ENCODE results near the gene IL11RA.

Gene IL11RA

DNA sequence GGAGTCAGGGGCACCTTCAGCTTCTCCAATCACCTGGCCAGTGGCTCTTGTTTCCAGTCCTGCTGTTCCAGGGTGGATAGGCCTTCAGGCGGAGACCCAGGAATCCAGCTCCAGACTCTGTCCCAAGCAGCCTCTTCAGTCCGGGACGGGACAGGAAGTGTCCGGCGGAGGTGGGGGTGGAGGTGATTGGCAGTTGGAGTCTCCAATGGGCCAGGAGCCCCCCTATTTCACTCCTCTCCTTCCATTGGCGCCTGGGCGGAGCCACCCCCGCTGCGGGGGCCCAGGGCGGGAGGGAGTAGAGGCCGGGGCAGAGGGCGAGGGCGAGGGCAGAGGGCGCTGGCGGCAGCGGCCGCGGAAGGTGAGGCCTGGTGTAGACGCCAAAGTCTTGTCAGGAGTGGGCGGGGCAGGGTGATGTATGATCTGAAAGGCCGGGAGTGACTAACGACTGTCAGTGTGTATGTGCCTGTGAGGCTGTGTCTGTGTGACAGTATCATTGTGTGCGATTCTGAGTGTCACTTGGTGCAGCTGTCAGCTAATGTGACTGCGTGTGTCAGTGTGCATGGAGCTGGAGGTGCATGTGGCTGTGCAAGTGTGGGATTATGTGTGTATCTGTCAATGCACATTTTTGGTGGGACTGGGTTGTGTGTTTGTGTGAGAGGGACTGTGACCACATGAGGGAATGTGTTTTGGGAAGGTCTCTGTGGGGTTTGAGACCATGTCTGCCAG, at the start of gene IL11RA:
TSS of gene IL11RA (plus strand) at position 310 of the 726 bp plus-strand sequence. CDS start 3,033 bp downstream, outside the sequence.
- DNase-seq (ENCODE audit: low read depth in 2 of 2), result no peak

DNA sequence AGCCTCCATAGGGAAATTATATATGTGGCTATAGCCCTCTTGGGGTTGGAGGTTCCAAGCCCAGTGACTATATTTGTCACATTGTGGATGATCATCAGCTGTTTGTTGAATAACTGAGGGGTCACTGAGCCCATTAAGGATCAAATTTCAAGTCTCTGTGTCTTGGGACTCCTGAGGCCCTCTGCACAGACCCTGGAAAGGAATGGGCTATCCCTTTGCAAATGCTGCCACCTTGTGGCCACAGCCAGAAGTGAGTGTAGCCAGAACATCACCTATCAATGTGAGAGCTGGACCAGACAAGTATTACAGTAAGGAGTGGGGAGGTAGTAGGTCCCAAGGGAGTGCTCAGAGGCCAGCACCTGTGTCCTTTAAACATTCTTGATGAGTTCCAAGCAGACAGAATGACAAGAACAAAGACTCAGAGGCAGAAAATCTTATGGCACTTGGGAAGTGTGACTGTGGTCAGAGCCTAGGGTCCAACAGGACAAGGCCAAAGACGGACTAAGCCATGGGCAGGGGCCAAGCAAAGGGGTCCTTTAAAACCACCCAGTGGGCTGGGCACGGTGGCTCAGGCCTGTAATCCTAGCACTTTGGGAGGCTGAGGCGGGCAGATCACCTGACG, 48.3 kb upstream of the IL11RA start:
- peak; percentile 59 to 73 for DNase-seq (ENCODE audit: low read depth in 2 of 2)

DNA sequence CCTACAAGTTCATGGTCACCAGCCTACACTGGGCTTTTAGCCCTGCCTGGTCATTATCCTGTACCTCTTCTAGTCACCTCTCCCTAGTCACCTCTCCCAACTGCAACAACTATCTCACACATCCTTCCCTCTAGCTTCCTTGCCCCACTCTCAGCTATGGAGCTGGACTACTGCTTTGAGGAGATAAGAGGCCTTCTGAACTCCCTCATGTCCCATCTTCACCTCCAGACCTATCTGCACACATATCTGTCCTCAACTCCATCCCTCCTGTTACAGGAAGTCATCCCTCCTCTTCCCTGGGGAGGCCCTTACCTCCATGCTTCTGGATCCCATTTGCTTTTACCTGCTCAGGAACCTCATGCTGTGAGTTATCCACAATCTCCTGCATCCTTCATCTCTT, 45.8 kb upstream of the IL11RA start:
- no peak for DNase-seq (ENCODE audit: low read depth in 2 of 2)

DNA sequence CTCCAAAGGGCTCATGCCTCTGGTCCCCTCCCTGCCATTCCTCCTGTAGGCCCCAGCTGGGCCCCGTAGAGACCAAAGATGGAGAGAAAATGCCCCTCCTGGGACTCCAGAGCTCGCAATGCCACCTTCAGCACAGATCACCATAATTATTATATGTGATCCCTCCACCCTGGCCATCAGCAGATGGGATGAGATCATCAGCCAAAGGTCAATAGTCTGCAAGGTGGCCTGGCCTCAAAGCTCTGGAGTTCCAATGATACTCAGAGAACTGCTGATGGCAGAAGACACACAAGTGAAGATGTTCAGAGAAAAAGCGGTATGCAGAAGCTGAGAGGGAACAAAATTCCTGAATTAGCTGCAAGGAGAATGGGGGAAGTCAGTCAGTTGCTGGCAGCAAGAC, 45.1 kb upstream of the IL11RA start:
- DNase-seq (ENCODE audit: low read depth in 2 of 2), result no peak

DNA sequence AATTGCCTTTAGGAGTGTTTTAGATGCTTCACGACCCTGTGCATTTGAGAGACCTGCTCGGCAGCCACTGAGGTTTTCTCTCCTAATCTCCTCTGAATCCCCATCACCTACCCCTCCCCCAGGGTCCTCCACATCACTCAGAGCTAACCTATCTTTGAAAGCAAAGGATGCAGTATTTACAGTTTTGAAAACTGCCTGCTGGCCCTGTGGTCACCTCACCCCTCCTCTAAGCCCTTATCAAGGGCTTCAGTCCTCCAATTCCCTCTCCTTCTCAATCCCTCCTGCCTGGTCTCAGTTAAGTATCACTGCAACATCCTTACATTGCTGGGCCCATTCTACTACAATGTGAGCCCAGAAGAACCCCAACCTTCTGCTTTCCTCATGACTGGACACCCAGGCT, 44.7 kb upstream of the IL11RA start:
- DNase-seq (ENCODE audit: low read depth in 2 of 2), result no peak

DNA sequence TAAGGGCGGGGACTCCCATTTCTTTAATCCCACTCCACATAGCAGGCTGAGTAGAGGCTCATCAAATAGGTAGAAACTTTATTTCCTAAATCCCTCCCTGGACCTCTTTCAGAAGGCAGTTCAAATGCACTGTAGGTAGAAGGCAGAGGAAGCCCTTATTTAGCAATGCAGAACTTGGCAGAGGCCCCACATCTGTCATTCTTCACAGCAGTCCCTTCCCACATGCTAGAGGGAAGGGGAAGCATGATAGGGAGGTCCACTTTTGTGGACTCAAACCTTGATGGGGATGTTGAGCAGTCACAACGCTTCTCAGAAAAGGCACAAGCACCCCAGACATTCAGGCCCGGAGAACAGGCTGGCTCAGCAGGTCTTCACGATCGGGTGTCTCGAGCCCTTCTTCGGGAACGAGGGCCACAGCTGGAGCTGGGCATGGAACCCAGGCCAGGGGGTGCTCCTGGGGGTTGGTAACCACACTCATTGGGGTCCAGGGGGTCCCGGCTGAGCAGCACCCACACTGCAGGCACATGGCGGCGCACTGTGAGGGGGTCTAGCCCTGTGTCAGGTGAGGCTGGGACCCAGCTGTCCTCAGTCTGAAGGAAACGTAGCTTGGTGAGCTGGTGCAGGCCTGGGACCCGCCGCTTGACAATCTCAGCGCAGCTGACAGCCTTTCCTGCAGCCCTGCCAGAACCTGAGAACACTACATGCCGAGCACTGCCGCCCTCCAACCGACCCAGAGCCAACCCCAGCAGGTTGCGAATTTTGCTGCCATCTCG, 41.4 kb upstream of the IL11RA start:
- DNase-seq (ENCODE audit: low read depth in 2 of 2), result no peak

DNA sequence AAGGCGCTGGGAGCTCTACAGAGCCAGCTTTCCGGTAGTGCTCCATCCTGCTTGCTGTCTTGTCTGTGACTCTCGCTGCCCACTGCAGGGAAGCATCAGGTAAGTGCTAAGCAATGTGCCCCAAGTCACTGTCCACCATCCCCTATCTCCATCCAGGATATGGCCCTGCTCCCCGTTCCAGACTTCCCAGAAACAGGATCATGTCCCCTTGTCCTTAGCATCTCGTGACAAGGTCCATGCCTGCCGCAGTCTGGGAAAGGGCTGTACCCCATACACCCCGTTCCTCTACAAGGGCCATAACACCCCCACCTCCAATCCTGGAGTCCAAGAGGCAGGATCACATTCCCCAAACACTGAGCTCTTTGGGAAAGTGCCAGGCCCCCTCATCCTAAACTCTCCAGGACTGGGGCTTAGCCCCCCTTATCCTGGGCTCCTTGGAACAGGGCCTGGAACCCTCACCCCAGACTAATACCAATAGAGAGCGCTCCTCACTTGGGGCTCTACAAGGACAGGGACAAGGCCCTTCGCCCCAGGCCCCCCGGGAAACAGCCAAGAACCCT, 40.7 kb upstream of the IL11RA start:
- DNase-seq (ENCODE audit: low read depth in 2 of 2), result no peak

DNA sequence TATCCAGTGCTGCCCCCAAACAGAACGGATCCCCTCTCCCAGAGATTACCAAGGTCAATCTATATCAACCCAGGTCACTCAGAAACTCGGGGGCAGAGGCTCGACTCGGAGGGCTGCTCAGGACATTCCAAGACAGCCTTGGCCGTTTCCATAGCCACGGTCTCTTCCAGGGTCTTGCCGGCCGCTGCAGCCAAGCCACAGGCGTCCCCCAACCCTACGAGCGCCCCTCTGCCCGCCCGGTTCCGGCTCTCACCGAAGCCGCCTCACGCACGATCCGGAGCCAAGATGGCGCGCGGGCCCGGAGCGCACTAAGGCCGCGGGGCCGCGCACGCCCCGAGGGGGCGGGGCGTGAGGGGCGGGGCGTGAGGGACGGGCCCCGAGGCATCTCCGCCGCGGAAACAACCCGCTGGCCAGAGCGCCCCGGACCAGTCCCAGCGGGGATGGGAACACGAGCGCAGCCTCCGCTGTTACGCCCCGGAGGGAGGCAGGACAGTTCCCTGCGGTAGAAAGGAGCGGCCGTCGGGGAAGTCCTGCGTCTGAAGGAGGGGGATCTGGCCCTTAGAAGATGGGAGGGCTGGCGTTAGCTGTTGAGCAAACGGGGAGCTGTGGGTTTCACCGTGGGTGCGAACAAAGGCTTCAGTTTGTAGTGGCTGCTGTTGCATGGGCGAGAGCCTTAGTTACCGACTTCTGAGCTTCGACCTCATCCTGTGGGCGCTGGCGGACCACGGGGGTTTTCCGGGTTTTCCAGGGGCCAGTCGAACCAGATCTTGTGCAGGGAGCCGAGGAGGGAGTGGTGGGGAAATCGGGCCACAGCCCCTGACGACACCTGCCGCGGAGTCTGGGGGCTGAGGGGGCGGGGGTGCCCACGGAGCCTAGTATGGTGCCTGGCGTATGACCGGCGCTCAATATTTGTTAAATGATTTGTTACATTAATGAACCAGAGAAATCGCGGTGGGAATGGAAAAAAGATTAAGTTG, 39.9 kb upstream of the IL11RA start, which contains the start of gene RPP25L:
TSS of gene RPP25L (minus strand) at position 287 of the 977 bp plus-strand sequence. CDS start 801 bp downstream, outside the sequence.
- peak; percentile 69 to 73 for DNase-seq (ENCODE audit: low read depth in 2 of 2)

DNA sequence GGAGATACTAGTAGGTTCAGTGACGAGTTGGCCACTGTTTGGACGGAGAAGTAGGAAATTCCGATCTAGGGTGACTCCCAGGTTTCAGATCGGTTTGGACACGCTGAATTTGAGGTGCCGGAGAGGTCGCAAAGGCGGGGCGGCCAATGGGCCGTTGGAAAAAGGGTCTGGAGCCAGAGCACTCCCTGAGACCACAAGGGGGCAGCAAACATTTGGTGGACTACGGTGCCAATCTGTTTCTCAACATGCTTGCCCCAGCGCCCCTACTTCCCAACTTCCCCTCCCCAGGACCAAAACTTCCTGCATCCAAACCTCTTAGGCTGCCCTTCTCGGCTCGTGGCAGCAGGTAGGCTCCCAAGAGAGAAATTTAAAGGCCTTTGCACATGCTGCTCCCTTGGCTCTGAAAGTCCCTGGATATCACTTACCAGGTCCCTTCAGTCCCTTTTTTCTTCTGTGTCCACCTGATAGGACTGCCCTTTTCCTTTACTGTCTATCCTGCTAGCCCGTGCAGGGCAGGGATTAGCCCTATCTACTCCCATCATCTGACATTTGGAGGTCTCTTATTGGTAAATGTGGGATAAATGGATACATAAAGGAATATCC, 39.1 kb upstream of the IL11RA start:
- DNase-seq (ENCODE audit: low read depth in 2 of 2), result peak in 1 of 2 donors; percentile 54

DNA sequence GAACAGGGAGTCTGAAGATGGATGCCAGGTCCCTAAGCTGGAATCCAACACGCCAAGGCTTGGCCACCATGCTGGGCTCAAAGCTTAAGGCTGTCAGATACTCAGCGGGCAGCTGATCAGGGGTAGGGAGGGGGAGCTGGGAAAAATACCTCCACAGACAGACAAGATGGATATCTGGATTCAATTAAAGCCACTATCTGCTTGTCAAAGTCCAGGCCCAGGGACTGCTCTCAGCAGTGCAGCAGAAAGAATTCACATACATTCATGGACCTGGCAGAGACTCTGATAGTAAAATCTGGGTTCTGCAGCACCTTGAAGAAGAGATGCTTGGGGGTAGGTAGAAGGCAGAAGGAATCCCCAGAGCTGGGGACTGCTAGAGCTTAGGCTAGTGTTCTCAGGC, 36.9 kb upstream of the IL11RA start:
- no peak for DNase-seq (ENCODE audit: low read depth in 2 of 2)

DNA sequence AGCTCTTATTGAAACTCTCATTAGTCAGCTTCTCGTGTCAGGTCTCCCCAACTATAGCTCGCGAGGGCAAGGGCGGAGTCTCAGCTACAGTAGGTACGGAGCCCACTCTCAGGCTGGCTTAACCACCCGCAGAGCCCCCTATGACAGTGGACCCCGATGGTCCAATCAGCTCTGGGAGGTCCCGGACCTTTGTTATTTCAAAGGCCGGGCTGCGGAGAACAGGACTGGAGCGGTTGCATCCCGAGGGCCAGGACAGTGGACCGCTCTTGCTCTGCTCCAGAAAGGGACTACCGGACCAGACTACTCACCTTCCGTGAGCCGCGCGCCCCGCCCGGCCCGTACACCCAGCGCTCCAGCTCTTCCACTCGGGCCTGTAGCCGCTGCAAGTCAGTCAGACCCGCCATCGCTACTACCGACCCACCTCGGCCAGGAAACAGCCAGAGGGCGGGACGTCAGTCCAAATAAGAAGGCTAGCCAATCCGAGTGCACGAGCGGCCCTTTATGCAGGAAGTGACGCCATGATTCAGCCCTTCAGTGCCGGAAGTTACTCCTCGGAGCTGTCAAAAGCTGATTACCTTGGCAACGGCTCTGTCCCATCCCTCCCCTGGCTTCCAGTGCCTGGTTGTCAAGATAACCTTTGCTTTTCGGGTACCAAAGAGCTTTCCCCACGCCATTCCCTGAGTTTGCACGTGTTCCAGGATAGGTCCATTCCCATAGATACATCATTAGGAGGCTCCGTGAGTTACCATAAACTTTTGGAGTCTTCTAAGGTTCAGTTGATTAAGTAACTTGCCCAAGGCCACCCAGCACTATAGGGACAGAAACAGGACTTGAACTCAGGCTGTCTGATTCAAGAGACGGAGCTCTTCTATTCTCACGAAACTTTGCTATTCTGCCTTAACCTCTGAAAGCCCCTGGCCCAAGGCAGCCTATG, 31.7 kb upstream of the IL11RA start, which contains the start of gene DCTN3:
TSS of gene DCTN3 (minus strand) at position 435 of the 934 bp plus-strand sequence. CDS start at position 404, 31 bp downstream.
- peak; percentile 73 to 80 for DNase-seq (ENCODE audit: low read depth in 2 of 2)

DNA sequence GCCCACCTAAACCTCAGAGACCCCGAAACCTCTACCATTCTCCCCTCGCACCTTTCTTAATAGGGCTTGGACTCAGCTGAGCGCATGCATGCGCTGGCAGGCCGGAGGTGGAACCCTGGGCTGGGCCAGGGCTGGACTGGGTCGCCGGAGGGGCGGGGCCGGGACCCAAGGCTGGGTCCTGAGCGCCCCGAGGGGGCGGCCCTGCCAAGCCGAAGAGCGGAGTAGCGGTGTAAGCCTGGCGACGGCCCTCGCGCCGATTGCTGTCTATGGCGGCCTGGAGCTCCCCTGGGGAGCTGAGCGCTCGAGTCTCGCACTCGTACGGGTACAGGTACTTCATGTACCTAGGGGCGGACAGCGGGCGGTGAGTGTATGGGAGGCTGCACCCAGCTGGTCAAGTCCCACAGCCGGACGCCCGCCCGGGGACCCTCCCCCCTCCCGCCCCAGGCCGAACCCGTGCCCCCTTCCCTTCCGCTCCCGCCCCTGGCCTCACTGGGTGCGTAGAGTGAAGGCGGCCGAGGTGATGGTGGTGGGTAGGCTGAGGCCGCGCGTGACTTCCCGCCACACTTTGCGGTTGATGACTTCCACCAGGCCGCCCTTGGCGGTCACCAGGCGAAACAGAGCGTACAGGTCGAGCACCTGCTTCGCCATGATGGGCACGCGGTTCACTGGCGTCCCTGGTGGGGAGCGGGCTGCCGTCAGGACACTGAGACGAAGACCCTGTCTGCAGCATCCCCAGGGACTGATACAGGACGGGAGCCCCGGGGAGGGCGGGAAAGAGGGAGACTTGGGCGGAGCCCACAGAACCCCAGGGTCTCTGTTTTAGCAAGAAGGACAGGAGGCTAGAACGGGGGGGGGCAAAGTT, 28.4 kb upstream of the IL11RA start:
- no peak for DNase-seq (ENCODE audit: low read depth in 2 of 2)

DNA sequence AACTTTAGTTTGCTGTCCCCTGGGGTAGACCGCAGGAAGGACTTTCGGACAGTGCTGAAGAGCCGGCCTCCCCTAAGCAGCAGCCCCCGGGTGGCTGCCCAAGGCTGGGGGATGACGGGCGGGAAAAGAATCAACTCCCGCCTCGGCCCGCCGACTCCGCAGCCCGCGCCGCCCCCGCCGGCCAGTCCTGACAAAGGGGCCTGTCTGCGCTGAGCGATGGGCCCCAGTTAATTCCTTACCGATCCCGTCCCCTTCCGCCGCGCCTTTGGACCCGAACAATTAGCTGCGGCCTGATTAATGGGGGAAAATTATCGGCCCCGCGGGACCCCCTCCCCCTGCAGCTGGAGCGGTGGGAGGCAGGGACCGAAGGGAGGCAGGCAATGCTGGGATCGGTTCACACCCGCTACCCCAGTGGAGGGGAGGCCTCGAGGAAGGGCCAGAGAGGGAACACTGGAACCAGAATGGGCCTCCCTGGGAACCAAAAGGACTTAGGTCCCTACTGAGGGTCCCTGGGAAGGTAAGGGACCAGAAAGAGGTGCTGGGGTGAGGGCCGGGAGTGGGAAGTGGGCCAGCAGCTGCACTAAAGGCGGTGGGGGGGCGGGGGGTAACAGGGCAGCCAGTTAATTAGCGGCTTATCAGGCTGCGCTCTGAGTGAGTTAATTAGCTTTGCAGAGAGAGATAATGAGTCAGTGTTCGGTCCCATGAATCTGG, 27.4 kb upstream of the IL11RA start:
- DNase-seq (ENCODE audit: low read depth in 2 of 2), result no peak

DNA sequence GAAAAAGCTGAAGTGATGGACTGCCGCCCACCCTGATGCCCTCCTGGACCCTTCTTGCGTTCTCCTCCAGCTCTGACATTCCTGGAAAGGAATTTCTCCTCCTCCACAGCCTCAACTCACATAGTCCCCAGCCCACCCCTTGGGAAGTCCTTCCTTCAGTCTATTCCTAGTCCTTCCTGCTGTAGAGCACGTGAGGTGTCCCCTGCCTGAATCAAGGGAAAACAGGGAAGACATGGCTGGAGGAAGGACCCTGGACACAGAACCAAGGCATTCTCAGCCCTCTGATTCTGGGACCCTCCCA, 26.8 kb upstream of the IL11RA start:
- no peak for DNase-seq (ENCODE audit: low read depth in 2 of 2)

DNA sequence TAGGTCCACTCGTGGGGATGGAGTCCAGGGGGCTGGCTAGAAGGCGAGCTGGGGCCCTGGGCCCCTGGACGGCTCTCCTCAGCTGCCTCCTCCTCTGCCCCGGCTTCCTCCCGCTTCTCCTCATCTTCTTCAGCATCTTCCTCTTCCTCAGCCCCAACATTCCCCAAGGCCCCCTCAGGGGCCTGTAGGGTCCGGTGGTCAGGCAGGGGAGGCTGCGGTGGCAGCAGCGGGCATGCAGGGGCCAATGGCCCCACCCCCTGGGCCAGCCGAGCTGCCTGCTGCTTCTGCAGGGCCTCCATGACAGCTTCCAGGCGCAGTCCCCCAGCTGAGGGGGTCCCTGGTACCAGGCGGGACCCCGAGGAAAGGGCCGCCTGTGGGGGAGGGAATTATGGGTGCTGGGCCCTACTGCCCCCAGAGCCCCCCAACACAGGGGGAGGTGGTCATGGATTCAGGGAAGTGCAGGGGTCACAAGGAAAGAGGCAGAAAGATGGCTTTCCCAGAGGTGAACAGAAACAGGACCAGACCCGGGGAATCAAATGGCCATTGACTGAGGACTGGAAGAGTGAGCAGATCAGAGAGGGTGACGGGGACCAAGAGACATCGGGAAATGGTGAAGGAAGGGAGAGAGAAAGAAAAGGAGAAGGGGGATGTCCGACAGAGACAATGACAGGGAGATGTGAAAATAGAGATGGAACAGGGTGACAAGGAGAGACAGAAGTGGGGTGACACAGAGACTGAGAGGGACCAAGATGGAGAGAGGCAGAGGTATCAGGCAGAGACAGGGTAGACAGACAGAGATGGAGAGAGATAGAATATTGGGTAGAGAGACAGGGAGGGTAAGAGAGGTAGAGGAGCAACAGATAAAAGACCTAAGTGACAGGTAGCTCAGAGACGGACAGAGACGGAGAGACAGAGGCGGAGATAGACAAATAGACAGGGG, 24.0 kb upstream of the IL11RA start:
- no peak for DNase-seq (ENCODE audit: low read depth in 2 of 2)

DNA sequence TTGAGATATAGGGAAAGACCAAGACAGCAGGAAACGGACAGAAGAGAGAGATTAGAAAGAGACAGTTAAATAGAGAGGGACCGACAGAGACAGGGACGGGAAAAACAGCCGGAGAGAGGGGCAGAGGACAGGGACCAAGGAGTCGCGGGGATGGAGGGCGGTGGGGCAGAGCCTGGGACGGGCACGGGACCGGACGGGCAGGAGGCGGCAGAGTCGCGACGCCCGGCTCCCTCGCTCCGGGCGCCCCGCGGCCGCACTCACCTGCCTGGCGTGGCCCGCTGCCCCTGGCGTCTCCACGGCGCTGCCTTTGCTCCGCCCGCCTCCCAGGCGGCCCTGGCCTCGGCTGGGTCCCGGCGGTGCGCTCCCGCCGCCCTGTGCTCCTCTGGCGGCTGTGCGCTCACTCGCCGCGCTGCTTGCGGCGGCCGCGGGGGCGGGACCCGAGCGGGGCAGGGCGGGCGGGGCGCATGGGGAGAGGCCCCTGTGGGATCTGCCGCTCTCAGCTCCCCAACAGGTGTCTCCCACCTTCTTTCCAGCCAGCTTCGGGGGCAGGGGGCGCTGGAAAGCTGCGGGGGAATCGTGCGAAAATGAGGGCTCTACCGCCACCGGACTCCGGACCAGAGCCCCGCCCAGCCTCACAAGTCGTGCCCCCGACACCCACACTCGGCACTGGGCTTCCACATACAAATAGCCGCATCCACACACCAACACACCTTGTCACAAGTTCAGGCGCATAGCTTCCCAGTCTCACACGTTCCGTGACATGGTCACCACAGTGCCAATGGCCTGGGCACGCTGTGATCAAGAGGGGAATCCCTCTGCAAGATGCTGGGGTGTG, 23.1 kb upstream of the IL11RA start, which contains the start of gene ARID3C:
TSS of gene ARID3C (minus strand) at position 411 of the 835 bp plus-strand sequence. CDS start 1,052 bp downstream, outside the sequence.
- DNase-seq (ENCODE audit: low read depth in 2 of 2), result no peak

Data from stimulated activated CD8-positive, alpha-beta memory T cell treated with anti-CD3 and anti-CD28 coated beads, Interleukin-7, amount 100 ng/mL, for 1 hour (primary cell).